GM15510 (cell line): ENCODE data around the gene LAMC3.

Experiments
- POLR2A ChIP-seq: IDR thresholded peaks from 3 replicates; pipeline ENCODE4 v1.6.1; 2011; ENCODE audit warnings: borderline replicate concordance; ENCODE audit not compliant: insufficient read length; ENCODE audit errors: extremely low read depth

The LAMC3 gene

GRCh38 chr9:131104016-131104740, 95.2 kb downstream of the LAMC3 start:
- TF ChIP-seq POLR2A, result no peak

DNA sequence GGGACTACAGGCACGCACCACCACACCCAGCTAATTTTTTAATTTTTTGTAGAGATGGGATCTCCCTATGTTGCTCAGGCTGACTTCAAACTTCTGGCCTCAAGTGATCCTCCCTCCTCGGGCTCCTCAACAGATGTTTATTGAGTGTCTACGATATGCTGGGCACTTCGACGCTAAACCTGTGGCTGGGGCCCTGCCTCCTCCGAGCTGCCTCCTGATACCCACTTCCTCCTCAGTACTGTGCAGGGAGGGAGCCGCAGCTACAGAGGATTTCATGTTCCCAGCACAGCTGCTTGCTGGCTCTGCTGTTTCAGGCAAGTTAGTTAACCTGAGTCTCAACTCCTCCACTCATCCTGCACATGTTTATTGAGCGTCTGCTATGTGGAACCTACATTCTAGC, 97.0 kb downstream of the LAMC3 start:
- TF ChIP-seq POLR2A, result no peak

DNA sequence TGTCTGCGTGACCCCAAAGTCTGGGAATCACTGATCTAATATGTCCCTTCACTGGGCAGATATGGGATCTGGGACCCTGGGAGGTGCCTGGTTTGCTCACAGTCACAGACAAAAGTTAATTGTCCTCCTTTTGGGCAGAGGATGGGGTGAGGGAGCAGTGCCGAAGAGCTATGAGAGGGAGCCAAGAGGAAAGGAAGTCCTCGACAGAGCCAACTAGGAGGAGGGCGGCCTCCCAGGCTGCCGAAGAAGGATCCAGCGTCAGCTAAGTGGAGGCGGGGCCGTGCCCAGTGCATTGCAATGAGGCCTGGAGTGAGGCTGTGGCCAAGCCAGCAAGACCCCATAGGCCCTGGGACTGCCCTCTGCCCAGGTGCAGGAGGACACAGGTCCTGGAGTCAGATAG, 98.8 kb downstream of the LAMC3 start:
- no peak for TF ChIP-seq POLR2A

DNA sequence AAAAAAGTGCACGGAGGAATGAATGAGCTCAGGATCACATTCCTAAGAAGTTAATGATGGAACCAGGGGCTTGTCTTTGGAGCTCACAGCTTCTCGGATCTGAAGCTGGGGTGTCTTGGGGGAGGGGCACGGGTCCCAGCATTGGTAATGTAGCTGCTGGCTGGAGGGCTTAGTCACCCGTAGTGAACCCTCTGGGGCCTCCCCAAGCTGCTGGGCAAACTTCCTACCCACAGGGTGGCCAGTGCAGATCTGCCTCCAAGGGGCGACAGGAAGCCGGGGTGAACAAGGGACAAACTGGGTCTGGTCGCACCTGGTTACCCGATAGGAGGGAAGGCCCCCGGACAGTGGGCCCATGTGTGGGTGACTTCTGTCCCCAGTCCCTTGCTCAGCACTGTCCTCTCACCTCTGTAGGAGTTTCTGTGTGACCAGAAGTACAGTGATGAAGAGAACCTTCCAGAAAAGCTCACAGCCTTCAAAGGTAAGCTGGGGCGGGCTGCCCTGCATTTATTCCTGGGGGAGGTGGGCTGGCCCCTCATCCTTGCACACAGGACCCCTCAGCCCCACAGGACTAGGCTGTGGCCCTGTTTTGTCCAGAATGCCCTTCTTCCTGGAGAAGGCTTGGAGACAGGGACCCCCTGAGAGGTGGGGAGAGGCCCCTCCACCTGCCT, 102.3 kb downstream of the LAMC3 start:
- TF ChIP-seq POLR2A, result no peak

- TF ChIP-seq POLR2A, result no peak
Measured at GRCh38 chr9:131111854-131112311, 102.9 kb downstream of the LAMC3 start.

DNA sequence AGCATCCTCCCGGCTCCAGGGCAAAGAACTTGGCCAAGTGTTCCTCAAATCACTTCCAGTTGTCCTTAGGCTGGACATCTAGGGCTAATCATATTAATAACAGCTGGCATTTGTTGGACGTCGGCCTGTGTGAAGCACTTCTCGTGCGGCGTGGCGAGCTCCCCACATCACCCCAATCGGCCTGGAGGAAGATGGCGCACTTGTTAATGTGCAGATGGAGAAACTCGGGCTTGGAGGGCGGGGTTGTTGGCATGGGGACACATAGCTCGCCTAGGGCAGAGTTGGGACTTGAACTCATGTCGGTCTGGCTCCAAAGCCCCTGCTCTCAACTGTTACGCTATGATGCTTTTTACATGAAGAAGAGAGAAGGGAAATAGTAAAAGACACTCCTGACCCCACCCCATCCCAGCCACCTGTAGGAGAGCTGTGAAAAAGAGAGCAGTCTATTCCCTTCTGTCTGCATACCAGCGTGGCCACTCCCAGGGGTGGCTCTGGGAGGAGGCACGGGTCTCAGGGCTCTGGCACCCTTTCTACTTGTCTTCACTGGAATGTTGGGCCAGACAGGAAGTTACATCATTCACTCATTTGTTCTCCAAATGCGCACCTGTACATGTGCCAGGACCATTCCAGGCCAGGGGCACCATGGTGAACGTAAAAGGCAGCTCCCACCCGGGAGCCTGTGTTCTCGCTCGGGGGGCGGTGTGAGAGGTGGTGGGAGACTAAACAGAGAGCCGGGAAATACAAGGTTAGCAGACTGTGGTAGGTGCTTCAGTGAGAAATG, 103.6 kb downstream of the LAMC3 start:
- no peak for TF ChIP-seq POLR2A

- TF ChIP-seq POLR2A, result no peak
Measured at GRCh38 chr9:131113655-131114054, 104.7 kb downstream of the LAMC3 start.

DNA sequence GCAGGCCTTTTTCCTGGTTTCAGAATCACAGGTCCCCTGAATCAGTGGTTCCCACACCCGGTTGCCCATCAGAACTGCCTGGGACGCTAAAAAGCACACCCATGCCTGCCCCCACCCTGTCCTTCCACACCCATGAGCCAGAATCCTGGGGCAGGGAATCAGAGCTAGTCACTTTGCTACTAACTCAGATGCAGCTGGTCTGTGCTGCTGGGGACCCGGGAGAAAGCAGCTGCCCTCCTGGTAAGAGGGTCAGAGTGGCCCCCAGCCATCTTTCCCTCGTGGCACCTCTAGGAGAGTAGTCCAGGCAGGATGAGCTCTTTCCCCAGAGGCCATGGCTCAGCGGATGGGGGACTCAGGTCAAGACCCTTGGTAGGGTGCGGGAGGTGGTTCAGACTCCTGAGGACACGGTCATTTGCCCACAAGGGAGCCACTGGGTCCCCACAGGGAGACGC, 105.1 kb downstream of the LAMC3 start:
- no peak for TF ChIP-seq POLR2A

DNA sequence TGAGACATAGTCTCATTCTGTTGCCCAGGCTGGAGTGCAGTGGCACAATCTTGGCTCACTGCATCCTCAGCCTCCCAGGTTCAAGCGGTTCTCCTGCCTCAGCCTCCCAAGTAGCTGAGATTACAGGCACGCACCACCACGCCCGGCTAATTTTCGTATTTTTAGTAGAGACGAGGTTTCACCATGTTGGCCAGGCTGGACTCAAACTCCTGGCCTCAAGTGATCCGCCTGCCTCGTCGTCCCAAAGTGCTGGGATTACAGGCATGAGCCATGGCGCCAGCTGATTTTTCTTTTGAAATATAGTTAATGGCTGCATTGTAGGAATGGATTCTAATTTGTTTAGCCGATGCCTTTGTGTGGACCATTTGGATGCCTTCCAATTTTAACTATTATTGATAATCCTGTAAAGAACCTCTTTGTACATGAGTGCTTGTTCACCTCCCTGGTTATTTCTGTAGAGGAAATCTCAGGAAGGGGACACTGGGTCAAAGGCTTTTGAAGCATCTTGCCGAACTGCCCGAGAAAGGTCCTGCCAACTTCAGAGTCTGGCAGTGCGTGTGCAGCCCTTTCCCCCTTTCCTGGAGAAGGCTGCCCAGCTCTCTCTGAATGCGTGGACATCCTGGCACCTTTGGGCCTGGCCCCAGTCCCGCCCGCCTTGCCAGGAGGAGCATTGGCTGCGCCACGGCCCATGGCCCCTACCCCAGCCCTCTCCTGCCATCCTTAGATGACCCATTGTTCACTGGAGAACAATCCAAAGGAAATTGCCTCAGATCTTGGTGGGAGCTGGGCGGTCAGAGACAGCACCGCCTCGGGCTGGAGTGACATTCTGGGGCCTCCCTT, 107.5 kb downstream of the LAMC3 start:
- no peak for TF ChIP-seq POLR2A

GRCh38 chr9:131117121-131117761, 108.3 kb downstream of the LAMC3 start:
- no peak for TF ChIP-seq POLR2A

- TF ChIP-seq POLR2A, result no peak
Measured at GRCh38 chr9:131117762-131118145, 108.8 kb downstream of the LAMC3 start.

GRCh38 chr9:131119600-131119999, 110.6 kb downstream of the LAMC3 start:
- TF ChIP-seq POLR2A, result no peak

- TF ChIP-seq POLR2A, result no peak
Measured at GRCh38 chr9:131120620-131121228, 111.8 kb downstream of the LAMC3 start.

- TF ChIP-seq POLR2A, result no peak
Measured at GRCh38 chr9:131121346-131121745, 112.4 kb downstream of the LAMC3 start.
